GM12874 (cell line): ENCODE results near the gene PIAS2.

Source experiments
- CTCF ChIP-seq: IDR thresholded peaks from 2 replicates; pipeline ENCODE4 v1.5.1; 2011; ENCODE audit warnings: low read depth, mild to moderate bottlenecking, control low read depth, low read length, moderate library complexity; ENCODE audit not compliant: insufficient read depth

The PIAS2 gene

GRCh38 chr18:46859855-46860254 is 57.5 kb downstream of the PIAS2 start:
- TF ChIP-seq CTCF, result no peak

GRCh38 chr18:46858290-46858689 is 59.0 kb downstream of the PIAS2 start:
- no peak for TF ChIP-seq CTCF

- TF ChIP-seq CTCF, result no peak
Observed at GRCh38 chr18:46856973-46857372, 60.3 kb downstream of the PIAS2 start.

GRCh38 chr18:46849007-46849406 is 68.3 kb downstream of the PIAS2 start:
- no peak for TF ChIP-seq CTCF

- no peak for TF ChIP-seq CTCF
Observed at GRCh38 chr18:46843372-46843771, 73.9 kb downstream of the PIAS2 start.

- no peak for TF ChIP-seq CTCF
Observed at GRCh38 chr18:46842583-46842982, 74.7 kb downstream of the PIAS2 start.

- TF ChIP-seq CTCF, result no peak
Observed at GRCh38 chr18:46833899-46834298, 83.4 kb downstream of the PIAS2 start.

GRCh38 chr18:46832849-46833248 is 84.5 kb downstream of the PIAS2 start:
- TF ChIP-seq CTCF, result no peak
